NCI-H1092 treated with DMSO at 0.1 percent for 48 hours (cell line): ENCODE results near the gene ARID4B.
"Not testable (repeated sequence)": the region's sequence is repeated elsewhere in the genome, so short reads cannot be mapped to it uniquely, and the experiment has no call there.

Experiments used
- DNase-seq: peaks from one replicate; lab custom pipeline; 2025; lab: John Stamatoyannopoulos, UW

Gene ARID4B

GRCh38 chr1:235221653-235222375, 106.2 kb downstream of the ARID4B start:
- DNase-seq: no peak

DNA sequence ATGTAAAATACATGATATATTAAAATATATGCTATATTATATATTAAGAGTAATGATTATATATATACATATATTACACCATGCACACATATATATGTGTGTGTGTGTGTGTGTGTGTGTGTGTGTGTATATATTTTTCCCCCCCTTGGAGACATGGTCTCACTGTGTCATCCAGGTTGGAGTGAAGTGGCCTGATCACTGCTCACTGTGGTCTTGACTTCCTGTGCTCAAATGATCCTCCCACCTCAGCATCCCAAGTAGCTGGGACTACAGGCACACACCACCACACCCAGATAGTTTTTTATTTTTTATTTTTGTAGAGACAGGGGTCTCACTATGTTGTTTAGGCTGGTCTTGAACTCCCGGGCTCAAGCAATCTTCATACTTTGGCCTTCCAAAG, 112.5 kb downstream of the ARID4B start:
- no peak for DNase-seq

DNA sequence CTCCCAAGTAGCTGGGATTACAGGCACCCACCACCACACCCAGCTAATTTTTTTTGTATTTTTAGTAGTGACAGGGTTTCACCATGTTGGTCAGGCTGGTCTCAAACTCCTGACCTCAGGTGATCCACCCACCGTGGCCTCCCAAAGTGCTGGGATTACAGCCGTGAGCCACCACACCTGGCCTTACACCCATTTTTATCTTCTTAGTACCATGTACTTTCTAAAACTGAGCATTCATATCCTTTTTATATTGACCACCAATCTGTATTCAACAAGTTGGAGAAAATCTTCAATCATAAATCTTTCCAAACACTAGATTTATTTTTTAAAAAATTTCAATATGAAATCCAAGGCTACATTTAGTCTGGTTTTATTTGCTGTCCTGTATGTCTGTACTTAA, 113.0 kb downstream of the ARID4B start:
- DNase-seq: not testable (repeated sequence)

GRCh38 chr1:235213752-235214151, 114.2 kb downstream of the ARID4B start:
- DNase-seq: no peak

- DNase-seq: no peak
Measured at GRCh38 chr1:235211517-235211916, 116.5 kb downstream of the ARID4B start.

GRCh38 chr1:235207209-235207565, 120.8 kb downstream of the ARID4B start:
- no peak for DNase-seq

DNA sequence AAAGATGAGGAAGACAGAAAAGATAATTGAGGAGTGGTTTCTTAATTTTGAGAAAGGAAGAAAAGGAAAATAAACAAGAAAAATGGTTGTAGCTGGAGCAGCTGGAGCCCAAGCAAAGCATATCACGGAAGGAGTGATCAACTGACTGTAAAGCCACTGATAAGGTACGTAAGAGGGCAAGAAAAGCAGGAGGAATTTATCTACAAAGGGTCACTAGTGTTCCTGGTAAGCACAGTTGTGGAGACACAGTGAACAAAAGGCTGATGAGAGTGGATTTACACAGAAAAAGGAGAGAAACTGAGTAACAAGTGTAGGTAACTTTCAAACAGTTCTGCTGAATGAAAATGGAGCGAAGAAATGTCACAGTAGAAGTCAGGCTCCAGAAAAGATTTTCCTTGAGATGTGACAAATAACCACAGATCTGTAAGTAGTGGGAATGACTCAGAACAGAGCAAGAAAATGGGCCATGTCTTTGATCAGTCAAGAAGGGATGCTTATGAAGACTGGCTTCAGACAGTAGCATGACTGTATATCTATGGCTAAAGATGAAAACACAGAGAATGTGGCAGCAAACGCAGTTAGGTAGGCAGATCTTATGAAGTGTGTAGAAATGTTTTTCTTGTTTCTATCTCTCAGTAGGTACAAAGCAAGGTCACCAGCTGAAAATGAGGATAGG, 121.3 kb downstream of the ARID4B start:
- no peak for DNase-seq

GRCh38 chr1:235205687-235206086, 122.3 kb downstream of the ARID4B start:
- no peak for DNase-seq

GRCh38 chr1:235203428-235203827, 124.6 kb downstream of the ARID4B start:
- no peak for DNase-seq

GRCh38 chr1:235202447-235202846, 125.5 kb downstream of the ARID4B start:
- DNase-seq: not testable (repeated sequence)

DNA sequence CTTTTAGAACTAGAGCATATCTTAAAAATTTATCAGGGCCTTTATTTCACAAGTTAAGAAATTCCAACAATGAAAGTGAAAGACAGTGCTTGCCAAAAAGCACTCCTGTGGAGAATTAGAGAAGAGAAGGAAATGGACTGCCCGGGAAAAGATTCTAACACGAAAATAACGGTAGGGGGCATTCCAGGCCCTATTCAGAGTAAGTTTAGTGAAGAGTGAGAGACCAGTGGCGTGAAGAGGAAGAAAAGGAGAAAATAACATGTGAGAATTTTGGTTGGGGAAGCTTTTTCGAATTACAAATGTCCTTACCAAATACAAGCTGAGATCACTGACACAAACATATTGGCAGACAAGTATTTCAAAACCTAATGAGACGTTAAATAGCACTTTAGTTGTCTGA, 128.5 kb downstream of the ARID4B start:
- DNase-seq: no peak

DNA sequence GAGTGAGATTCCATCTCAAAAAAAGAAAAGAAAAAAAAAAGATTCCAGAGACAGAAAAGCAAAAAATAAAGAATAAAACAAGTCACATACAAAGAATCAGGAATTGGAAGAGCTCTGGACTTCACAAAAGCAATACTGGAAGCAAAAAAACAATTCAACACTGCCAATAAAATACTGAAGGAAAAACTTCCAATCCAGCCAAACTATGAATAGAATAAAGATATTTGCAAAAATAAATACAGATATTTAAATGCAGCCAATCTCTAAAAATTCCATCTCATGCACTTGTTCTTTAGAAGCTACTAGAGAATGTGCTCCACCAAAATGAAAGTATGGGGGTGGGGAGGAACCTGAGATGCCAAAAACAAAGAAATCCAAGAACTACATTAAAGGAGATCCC, 137.5 kb downstream of the ARID4B start:
- no peak for DNase-seq

- no peak for DNase-seq
Measured at GRCh38 chr1:235187316-235187715, 140.7 kb downstream of the ARID4B start.

GRCh38 chr1:235181561-235182245, 146.3 kb downstream of the ARID4B start:
- DNase-seq: no peak

DNA sequence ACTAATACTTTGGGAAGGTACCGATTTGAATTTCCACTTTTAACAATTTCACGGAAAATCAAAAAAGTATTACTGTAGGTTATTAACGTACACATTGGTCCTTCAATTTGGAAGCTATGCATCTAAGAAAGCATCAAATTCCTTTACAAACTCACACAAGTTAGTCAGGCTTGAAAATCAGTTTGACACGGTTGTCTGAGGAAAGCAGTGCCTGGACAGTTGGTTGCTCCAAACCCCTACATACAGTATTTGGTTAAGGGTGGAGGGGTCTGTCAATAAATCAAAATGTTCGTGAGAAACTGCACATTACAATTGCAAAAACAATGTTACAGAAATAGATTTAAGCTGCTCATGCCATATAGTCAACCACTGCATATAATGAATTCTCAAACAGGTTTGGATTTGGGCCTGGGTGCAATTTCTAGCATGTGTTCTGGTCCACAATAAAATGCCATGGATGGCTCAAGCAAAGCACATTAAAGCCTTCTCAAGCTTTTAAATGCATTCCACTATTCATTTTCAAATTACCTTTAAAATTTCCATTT, 147.0 kb downstream of the ARID4B start:
- DNase-seq: no peak

DNA sequence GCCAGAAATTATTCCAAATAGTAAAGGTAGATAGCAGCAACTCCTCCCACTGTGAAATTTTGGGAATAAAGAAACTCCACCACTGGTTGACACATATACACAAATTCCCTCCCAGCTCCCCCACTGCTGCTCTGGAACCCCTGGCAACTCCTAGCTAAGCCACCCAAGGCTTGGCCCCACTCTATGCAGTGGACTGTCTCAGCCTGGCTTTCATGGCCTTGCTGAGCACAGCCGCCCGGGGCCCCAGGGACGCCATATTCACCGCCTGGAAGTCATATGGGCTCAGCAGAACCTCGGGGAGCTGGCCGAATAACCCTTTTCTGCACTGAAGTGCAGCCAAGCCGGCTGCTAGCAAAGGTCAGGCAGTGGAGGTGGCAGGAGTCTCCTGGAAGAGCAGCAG, 151.5 kb downstream of the ARID4B start:
- DNase-seq: no peak

- DNase-seq: no peak
Measured at GRCh38 chr1:235169986-235170385, 158.0 kb downstream of the ARID4B start.

GRCh38 chr1:235168375-235168774, 159.6 kb downstream of the ARID4B start:
- no peak for DNase-seq

- DNase-seq: no peak
Measured at GRCh38 chr1:235161685-235162327, 166.2 kb downstream of the ARID4B start.

DNA sequence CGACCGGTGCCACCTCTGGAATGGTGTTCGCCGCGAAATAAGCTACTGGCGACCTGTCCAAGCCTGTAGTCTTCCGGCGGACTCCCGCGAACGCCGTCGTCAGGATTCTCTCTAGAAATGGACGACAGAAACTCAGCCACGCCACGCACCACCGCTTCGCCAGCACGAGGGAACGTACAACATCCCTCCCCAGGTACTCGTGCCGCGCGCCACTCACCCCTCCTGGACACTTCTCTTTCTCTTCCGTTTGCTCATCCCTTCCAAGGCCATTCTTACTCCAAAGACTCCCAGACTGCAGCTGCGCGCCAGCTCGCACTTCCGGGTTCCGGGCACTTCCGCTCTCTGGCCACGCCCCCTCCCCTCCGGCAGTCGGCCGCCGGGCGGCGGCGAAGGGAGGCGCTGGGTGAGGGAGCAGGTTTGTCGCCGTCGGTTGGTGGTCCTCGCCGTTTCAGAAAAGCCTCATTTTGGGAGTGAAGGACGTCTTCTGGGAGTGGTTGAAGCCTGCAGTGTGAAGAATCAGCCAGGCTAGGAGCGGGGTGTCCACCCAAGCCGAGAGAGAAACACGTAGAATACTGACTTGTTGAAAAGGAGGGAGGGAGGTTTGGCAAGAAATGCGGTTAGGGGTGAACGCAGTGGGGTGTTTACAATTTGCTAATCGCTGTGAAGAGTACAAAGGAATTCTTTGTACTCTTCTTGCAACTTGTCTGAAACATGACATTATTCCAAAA, 166.9 kb downstream of the ARID4B start, which contains the start of gene RBM34:
Gene RBM34 (minus strand): TSS at position 294 of the 728 bp plus-strand sequence. CDS start 24 bp downstream, at position 270.
- DNase-seq: peak; percentile 94

DNA sequence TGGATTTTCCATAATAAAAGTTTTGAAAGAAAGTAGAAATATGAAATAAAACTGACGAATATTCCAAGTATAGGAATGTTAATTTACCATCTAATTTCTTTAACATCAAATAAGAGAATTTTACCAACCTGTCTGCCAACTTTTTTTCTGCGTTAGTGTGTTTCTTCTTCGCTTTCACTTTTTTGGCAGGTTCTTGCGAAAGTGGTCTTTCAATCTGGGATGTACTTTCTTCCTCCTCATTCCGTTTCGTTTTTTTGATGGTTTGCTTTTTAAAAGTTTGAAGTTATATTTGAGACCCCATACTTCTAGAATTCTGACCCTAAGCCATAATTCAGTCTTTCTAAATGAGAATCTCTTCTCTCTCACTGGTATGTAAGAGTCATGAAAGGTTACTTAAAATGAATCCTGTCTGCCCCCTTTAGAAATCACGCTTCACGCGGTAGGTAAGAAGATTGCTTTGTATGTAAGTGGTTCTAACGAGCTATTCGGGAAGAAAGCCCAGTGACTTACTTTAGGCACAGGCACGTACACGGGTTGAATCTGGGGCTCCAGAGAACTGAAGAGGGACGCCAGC, 167.5 kb downstream of the ARID4B start:
- DNase-seq: no peak
